Measurements from ENCODE around the gene LSAMP. TPM values are rescaled to one million over a fixed set of nuclear protein-coding genes. Genes with fewer than 3 reads are reported as not detected.

The LSAMP gene
- polyA plus RNA-seq, 2 of the 4 experiments (the other 2 are of a cell fraction) = 0.12 to 0.53 TPM

GRCh38 chr3:115958526-115958925 is 486.8 kb downstream of the LSAMP start:
- no peak for ATAC-seq
- TF ChIP-seq E2F6 (IDR thresholded peaks at IDR 0.05; ENCODE audit: borderline replicate concordance, low read depth) = no peak
- TF ChIP-seq BCL3 (IDR thresholded peaks at IDR 0.05) = no peak
- TF ChIP-seq CHD4 (IDR thresholded peaks at IDR 0.05; ENCODE audit: borderline replicate concordance) = no peak
- TF ChIP-seq RNF2 (IDR thresholded peaks at IDR 0.05; ENCODE audit: borderline replicate concordance, low read depth) = no peak
- TF ChIP-seq ATOH8 (CRISPR knock-in tag; IDR thresholded peaks at IDR 0.05; ENCODE audit: low read depth) = no peak
- no peak for TF ChIP-seq MAX (IDR thresholded peaks at IDR 0.05)
- TF ChIP-seq PBX3 (IDR thresholded peaks at IDR 0.05) = no peak
- no peak for TF ChIP-seq MYC (IDR thresholded peaks at IDR 0.05; ENCODE audit: borderline replicate concordance, low read length)
- H3K4me3 ChIP-seq = no peak overlapping the region
- no peak for DNase-seq (ENCODE audit: low read depth in 1 of 2, low spot score in 1 of 2)
- H3K4me1 ChIP-seq = no peaks in the 10 kb centered on the region
- no peak overlapping the region for H3K27ac ChIP-seq
- ChIA-PET CTCF (no interaction called here), POLR2A (no interaction called here)
- 29% methylated on average over 5 of the region's 5 CpGs for WGBS (ENCODE audit: missing lambda C conversion rate)
- no peaks in the 10 kb centered on the region for H3K9me3 ChIP-seq
- no peak overlapping the region for H3K4me2 ChIP-seq
- FAIRE-seq = no peak

GRCh38 chr3:115947325-115947724 is 498.0 kb downstream of the LSAMP start:
- ChIA-PET CTCF (no interaction called here), POLR2A (no interaction called here)
- 1% methylated on average over 2 of the region's 2 CpGs for WGBS (ENCODE audit: missing lambda C conversion rate)
- no peak overlapping the region for H3K27ac ChIP-seq
- H3K4me2 ChIP-seq = no peak overlapping the region
- ATAC-seq (no peak), FAIRE-seq (no peak), DNase-seq (ENCODE audit: low read depth in 1 of 2, low spot score in 1 of 2) (no peak)
- no peak for TF ChIP-seq ESRRA (IDR thresholded peaks at IDR 0.05; ENCODE audit: borderline replicate concordance, low read length)
- no peak for TF ChIP-seq FOSB (CRISPR knock-in tag; IDR thresholded peaks at IDR 0.05)
- TF ChIP-seq GATA3 (IDR thresholded peaks at IDR 0.05; ENCODE audit: borderline replicate concordance) = no peak
- no peak for TF ChIP-seq NFE2L2 (conservative IDR thresholded peaks at IDR 0.05; ENCODE audit: low read length)
- no peak for TF ChIP-seq HDAC2 (IDR thresholded peaks at IDR 0.05)
- no peak for TF ChIP-seq RARB (CRISPR knock-in tag; IDR thresholded peaks at IDR 0.05)
- no peak for TF ChIP-seq FOSL2 (IDR thresholded peaks at IDR 0.05)
- TF ChIP-seq FOSL2 (CRISPR knock-in tag; IDR thresholded peaks at IDR 0.05) = no peak
- TF ChIP-seq CHD2 (IDR thresholded peaks at IDR 0.05; ENCODE audit: low read length, partially characterized antibody) = no peak
- no peak for TF ChIP-seq HMGXB4 (CRISPR knock-in tag; IDR thresholded peaks at IDR 0.05; ENCODE audit: borderline replicate concordance)
- TF ChIP-seq RCOR1 (IDR thresholded peaks at IDR 0.05; ENCODE audit: low read depth, low read length) = no peak
- no peak for TF ChIP-seq CTCF (IDR thresholded peaks at IDR 0.05)
- TF ChIP-seq NPAS2 (CRISPR knock-in tag; IDR thresholded peaks at IDR 0.05; ENCODE audit: borderline replicate concordance) = no peak
- no peak for TF ChIP-seq EHMT2 (IDR thresholded peaks at IDR 0.05; ENCODE audit: low read depth)
- no peak for TF ChIP-seq RAD21 (conservative IDR thresholded peaks at IDR 0.05 in 1 of 2, IDR thresholded peaks at IDR 0.05 in 1 of 2)
- TF ChIP-seq KDM1A (IDR thresholded peaks at IDR 0.05; ENCODE audit: low read depth) = no peak
- H3K4me3 ChIP-seq = no peak overlapping the region
- H3K9me3 ChIP-seq = no peaks in the 10 kb centered on the region
- no peaks in the 10 kb centered on the region for H3K4me1 ChIP-seq
